NCI-H2227 (cell line): ENCODE data around the gene TSC22D1.

Experiments used
- DNase-seq: peaks from one replicate; lab custom pipeline; 2025; ENCODE audit not compliant: unreplicated experiment; lab: John Stamatoyannopoulos, UW

Gene TSC22D1

DNA sequence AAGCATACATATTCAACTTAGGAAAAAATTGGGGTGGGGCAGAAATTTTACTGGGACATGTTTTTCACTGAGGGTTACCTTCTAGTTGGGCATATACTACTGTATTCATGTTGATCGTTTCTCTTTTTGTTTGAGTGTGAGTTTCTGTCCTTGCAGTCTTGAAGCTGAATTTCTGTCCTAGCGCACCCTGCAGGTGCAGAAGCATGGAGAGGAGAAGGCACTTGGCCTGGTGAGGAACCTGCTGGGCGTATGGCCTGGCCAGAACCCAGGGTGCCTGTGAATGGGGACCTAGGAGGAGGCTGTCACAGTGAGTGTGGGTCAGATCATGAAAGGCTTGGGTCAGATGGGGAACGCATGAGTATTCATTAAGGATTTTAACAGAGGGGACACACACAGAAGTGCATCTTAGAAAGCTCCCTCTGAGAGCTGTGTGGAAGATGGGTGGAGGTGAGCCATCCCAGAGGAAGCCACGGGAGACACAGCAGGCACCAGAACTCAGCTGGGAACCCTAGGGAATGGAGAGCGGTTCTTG is 165.7 kb downstream of the TSC22D1 start:
- no peak for DNase-seq

DNA sequence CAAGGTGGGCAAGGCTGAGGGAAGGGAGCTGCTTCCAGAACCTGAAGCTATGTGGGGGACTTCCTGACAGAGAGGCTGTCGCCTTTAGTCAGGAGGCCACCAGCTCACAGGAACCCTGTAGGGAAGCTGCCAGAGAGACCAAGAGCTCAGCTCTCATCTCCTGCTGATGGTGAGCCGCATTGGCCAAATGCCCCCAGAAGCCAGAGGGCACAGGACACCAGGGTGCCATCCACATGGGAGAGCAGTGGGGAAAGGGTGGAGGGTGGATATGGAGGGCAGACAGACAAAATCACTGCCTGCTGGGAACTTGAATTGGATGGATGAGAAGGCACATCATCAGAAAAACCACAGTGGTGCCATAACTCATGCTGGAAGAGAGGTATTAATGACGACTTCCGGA is 166.5 kb downstream of the TSC22D1 start:
- DNase-seq = no peak

DNA sequence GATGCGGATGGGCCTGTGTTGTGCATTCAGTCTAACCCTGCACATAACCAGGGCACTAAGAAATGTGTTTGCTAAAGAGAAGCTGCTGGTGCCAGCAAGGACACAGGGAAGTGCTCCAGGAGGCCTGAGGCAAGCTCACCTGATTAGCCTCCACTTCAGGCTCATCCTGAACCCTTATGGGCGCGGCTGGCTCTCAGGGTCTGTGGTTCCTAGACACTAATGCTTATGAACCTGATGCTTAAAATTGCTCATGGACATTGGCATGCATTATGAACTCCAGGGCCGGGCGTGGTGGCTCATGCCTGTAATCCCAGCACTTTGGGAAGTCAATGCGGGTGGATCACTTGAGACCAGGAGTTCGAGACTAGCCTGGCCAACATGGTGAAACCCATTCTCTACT is 168.2 kb downstream of the TSC22D1 start:
- DNase-seq = no peak

DNA sequence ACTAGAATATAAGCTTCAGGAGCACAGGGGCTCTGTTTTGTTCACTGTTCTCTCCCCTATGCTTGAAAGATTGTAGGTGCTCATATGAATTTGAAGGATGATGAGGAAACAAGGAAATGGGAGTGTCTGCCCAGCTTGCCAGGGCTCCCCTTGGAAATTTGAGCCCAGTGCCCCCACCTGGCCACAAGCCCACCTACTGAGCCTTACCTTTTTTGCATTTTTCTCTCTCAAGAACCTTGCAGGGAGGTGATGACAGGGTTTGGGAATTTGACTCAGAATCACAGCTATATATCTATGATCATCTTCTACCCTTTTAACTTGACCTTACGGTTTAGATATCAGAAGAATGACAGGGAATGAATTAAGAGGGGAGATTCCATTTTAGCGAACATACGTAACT is 168.8 kb downstream of the TSC22D1 start:
- no peak for DNase-seq

DNA sequence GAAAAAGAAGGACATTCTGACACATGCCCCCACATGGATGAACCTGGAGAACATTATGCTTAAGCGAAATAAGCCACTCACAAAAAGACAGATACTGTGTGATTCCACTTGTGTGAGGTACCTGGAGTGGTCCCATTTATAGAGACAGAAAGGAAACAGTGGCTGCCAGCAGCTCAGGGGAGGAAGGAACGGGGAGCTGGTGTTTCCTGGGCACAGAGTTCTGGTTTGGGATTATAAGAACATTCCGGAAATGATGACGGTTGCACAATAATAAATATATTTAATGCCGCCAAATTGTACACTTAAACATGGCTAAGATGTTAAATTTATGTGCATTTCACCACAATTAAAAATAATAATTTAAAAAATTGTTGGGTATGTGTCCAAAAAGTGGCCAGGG is 169.5 kb downstream of the TSC22D1 start:
- no peak for DNase-seq

DNA sequence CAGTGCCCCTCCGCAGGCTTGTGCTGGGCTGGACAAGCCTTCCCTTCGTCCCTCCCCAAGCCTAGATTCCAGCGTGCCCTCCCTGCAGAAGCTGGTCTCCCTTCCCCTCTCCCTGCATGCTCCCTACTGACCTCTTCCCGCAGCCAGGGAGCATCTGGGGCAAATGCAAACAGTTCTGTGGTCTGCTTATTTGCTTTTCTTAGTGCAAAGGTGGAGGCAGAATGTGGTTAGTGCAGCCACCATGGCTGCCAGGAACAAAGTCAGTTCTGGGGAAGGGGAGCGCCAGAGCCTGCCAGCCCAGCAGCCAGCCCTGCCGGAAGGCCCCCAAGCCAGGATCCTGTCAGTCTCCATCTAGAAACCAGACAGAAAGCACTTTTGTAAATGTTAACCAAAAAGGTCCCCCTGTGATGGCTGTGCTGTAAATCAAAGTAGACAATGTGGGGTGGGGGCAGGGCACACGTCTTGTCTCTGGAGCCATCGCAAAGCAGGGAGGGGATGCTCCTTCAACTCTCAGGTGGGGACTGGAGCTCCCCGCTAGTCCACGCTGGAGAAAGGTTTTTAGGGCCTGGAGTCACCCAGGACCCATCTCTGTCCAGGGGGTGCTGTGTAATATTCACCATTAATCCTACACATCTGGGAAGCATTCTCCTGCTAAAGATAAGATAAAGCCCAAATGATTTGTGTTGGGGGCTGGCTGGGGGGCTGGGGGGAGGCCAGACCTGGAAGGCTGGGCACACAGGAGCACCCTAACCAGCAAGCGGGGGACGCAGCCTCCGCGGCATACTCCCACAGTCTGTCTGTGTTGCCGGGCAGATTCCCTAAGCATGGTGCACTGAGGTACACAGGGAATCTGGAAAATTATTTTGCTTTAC is 171.6 kb downstream of the TSC22D1 start:
- DNase-seq = no peak

DNA sequence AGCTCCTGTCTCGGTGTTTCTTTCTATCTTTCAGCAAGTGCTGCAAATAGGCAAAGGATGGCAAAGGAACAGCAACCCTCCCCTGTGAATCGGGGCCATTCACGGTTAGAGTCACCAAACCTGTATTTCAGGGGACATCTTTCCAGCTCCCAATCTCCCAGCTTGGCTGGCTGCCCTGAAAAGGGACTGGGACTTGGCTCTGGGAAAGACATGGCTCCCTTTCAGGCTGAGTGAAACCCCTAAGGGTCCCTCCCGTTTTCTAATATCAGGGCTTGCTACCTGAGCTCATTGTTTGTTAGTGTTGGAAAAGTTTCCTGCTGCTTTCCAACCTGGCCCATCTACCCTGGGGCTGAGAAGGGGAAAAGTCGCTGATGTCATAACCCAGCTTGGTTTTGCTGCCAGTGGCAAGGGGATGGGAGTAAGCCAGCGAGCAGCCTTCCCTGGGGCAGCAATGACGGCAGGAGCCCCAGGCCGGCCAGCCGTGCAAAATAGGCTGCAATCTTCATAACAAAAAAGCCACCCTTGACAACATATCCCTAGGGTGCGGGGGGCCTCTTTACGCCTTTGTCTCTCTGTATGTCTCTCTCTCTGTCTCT is 172.6 kb downstream of the TSC22D1 start:
- no peak for DNase-seq

DNA sequence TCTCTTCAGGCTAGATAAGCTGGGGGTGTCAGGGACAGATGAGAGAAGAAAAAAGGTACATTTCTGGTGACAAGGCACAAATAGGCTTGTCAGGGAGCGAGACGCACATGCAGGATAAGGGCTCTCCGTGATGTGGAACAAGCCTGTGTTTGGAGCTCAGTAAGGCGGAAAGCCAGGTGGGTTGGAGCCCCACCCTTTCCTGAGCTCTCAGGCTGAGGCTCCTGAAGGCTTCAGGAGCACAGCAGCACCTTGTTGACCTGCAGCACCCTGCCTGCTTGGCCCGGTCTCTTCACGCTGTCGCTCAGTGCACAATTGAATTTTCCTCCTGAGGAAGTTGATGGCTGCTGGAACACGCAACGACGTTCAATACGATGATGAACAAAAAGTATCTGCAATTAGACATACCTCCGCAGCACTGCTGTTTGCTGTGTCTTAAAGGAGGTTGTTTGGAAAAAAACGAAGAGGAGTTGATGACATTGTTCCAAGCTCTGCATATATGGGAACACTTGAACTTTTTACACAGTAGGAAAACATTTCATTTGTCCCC is 173.2 kb downstream of the TSC22D1 start:
- DNase-seq = no peak

DNA sequence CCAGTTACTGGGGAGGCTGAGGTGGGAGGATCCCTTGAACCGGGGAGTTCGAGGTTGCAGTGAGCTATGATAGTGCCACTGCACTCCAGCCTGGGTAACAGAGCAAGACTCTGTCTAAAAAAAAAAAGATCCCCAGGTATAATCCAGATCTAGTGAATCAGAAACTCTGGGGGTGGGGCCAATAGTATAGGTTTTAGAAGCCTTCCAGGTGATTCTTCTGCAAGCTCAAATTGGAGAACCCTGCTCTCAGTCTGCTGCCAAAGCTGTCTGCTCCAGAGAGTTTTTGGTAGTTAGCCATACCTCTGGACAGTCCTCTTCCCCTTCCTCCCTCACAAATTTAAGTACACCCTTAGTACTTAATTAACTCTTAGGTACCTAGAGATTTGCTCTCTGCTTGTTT is 174.6 kb downstream of the TSC22D1 start:
- DNase-seq = no peak

DNA sequence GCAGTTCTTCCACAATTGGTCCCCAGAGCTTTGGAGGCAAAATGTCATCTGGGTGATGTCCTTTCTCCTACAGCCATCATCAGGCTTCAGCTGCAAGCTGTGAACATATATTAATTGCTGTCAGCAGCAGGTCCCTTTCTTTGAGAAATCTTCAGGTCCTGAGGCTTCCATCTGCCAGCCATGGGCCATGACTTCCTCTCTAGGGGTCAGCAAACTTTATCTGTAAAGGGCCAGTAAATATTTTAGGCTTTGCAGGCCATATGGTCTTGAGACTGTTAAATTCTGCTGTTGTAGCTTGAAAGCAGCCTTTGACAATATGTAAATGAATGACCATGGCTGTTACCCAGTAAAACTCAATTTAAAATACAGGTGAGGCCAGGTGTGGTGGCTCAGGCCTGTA is 175.4 kb downstream of the TSC22D1 start:
- no peak for DNase-seq

DNA sequence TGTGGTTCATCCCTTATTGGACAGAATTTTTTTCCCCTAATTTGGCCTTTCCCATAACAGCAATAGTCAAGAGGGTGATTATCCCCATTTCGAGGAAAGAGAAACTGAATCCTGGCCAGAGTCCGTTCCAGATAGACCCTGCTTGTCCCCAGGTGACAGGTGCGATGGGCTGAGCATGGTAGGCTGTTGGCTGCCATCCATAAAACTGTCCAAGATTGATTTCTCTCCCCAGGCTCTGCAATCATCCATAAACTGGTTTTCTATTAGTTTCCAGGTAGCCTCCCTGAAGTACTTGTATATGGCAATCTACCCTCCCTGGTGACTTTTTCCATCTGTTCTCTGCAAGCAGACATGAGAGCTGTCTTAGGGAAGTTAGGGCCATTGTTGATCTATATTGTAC is 177.1 kb downstream of the TSC22D1 start:
- DNase-seq = no peak

DNA sequence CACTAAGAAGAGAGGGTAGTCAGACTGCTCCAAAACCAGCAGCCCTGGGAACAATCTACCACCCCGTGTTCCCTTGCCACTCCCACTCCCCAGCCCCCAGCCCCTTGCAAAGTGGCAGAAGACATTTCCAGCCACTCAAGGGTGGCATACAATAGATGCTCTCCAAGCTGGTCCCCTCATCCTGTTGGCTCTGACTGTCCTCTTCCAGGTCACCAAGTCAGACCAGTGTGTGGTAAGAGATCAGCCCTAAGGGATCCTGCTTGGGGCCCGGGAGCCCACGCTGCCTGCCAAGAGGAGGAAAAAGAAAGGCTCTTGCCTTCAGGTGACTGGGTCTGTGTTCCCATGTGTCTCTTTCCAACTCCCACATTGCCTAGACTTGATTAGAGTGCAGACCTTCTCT is 177.5 kb downstream of the TSC22D1 start:
- DNase-seq = no peak

DNA sequence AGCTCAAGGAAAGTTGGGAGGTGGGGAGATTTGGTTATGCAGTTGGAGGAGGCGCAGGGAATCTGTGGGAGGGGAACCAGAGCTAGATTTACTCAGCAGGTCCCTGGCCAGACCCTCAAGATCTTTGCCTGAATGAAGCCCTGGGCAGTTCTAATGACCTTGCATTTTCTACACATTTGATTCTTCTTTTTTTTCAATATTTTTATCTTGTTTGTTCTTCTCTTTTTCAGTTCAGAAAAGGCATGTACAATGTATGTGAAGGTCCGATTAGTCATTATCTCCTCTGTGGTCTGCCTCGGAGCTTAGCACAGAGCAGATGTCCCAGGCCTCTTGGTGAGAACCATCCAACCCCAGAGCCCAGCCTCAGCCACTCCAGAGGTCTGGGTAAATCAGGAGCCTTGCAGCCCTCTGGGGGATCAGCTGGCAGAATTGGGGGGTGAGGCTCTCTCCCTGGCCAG is 178.3 kb downstream of the TSC22D1 start:
- no peak for DNase-seq

DNA sequence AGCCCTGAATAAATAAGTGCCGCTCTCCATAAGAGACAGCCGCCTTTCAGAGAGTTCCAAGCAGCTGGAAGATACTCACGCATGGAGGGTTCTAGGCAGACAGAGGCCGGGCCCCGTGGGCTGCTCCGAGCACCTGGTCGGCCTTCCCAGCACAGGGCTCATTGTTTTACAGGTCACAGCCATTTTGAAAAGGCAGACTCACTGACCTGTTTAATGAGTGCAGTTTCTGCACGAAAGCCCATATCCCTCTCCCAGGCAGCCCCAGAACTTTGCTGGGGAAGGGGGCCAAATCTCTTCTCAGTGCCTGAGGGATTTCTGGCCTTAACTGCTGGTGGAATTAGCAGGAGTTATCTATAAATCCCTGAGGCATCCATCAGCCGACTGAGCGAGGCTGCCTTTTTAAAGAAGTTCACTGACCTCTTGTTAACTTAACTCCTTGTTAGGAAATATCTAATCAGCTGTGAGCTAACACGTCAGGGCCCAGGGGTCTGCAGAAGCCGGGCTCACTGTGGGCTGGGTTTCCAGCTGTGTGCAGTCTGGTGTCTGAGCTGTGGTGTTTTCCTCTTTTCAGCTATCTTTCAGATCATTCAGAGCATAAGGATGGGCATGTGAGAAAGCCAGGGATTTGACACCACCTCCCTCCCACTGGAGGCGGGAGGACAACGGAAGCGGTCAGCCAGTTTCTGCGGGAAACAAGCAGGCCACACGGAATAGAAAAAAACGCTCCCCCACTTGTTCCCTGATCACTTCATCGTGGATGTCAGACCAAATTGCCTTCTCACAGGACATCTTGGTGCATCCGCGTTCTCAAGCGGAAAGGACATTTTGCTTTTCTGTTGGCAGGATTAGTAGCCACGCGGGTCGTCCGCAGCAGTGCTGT is 179.2 kb downstream of the TSC22D1 start:
- DNase-seq = no peak

DNA sequence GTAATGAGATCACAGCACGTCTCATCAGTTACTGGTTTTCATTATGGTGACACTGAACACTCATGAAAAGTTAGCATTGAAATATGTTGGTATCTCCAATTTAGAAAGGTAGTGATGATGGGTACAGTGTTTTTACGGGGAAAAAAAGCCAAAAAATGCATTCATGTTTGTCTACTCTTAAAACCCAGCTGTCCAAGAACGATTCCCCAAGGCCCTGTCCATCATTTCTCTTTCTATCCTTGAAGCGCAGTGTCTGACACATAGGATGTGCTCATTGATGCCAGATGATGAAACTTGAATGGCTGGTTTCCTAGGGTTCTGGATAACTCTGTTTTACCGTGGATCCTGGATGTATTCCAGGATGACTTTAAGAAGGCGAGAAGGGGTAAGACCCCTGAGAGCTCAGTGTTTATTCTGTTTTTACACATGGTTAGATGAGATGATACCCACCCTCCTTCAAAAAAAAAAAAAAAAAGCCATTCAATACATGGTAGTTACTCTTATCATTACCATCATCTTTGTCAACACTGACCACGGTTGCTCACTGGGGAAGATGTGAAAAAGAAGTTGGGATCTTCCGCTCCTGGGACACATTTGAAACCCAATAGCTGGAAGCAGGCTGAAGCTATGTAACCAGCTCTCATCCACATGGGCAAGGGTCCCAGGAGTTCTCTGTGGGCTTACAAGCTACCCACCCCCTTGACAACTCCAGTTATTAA is 180.0 kb downstream of the TSC22D1 start:
- DNase-seq = no peak

DNA sequence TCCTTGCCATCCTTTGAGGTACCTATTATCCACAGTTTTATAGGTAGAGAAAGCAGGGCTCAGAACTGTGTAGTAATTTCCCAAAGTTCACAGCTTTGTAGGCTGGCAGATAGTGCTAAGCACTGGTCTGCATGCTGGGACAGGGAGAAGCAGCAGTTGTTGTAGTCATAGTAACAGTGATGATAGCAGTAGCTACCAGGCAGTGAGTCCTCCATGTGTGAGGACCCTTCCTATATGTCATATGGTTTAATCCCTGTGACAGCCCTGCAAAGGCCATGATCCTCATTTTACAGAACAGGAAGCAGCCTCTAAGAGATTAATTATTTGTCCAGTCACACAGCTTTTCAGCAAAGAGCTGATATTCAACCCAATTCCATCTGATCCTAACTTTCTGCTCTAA is 181.5 kb downstream of the TSC22D1 start:
- no peak for DNase-seq

DNA sequence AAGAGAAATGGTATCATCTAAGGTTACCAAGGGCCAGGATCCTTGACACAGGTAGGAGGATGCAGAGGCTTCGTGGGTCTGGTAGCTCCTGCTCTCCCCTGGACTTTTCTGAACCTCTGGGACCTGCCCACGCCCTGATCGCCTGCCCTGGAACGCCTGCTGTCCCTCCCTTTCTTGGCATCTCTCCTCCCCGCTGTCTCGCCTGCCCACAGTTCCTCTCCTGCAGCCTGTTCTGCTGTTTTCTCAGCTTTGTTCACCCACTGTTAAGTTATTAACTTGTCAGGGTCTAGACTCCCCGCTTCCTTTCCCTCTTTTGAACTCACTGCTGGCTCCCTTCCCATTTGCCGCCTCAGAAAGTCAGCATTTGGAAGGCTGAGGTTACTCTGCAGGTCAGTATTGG is 182.7 kb downstream of the TSC22D1 start:
- no peak for DNase-seq

DNA sequence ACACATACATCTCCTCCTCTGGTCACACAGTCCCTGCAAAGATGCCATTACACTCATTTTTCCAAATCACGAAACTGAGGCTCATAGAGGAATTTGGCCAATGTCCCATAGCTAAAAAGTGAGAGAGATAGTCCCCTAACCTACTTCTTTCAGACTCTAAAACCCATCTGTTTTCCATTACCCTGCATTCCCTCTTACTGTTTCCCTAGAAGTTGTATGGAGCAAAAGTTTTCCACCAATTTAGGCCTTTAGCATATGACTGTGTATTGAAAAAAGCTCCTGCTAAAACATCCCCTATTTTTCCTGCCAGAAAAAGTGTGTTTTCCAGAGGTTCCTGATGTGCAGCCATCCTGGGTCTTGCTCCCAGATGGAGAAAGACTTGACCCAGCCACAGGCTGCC is 186.3 kb downstream of the TSC22D1 start:
- no peak for DNase-seq

DNA sequence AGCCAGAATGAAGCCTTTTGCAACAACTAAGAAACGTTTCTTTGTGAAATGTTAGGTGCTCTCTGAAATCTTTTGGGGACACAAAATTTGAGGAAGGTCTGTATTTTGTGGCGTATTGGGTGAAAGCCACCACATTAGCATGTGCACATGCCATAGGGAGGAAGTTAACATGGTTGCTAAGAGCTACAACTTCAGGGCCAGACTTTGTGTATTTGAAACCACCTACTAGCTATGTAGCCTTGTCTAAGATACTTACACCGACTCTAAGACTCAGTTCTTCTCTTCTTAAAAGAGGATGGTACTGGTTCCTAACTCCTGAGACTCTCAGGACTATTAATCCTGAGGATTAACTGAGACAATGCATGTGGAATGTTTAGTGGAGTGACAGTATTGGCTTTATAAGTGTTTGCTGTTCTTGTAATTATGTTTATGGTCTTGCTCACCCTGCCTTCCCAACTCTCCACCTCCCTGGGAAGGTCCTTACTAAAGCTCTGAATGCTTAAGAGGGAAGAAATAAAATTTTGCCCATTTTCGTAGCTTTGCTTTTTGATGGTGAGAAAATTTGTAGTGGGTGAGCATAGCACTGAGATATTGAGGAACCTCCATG is 187.0 kb downstream of the TSC22D1 start:
- no peak for DNase-seq

DNA sequence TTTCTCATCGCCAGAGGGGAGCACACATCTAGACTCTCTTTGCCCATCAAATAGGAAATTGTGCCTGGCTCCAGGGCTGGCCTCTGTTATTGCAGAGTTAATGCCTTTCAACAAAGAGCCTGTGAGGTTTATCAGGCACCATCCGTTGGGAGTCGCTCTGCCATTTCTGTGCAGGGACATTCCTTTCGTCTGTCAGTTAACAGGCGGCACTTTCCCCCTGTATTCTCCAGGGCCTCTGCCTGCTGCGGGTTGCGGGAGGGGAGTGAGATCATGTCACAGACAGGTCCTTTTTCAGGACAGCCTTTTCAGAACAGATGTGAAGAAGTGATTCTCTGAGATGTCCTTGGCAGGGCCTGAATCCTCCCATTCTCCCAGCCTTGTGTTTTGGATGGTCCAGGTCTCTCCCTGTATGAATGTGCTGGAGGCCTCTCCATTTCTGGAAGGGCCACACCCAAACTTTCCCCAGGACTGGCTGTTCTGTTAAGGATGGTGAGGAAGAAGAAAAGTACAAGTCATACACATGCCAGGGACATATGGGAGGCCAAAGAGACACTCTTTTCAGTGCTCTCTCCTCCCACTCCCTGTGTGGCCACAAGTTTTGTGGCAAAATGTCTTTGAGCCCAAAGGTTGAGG is 187.6 kb downstream of the TSC22D1 start:
- no peak for DNase-seq
